Keratinocyte (primary cell): ENCODE measurements around the gene RPL13. TPM values are rescaled to one million over a fixed set of nuclear protein-coding genes. Genes with fewer than 3 reads are reported as not detected.

Experiments used
- DNase-seq: peaks from one replicate; pipeline ENCODE4 v3.0.0-alpha.2; 2011; ENCODE audit warnings: low read depth, missing footprints, low spot score
- FAIRE-seq: peaks from 2 replicates; lab custom pipeline; 2011; peaks lifted over from hg19 to GRCh38; lab: Jason Lieb, UNC
- H2AFZ ChIP-seq: 2 replicates; pipeline ENCODE4 v1.6.0; 2012; ENCODE audit warnings: low read length, control low read depth, inconsistent platforms; ENCODE audit not compliant: control insufficient read depth
- H3K27ac ChIP-seq: 2 replicates; pipeline ENCODE4 v1.5.1; 2011; ENCODE audit warnings: low read length; ENCODE audit not compliant: control insufficient read depth, insufficient read depth
- H3K27me3 ChIP-seq: 3 replicates; pipeline ENCODE4 v1.6.0; 2011; ENCODE audit warnings: low read length; ENCODE audit not compliant: control insufficient read depth, insufficient read depth; ENCODE audit errors: extremely low read depth
- H3K36me3 ChIP-seq, 2 experiments: 2 replicates in 1 of 2; 3 replicates in 1 of 2; pipeline ENCODE4 v1.5.1; 2011; ENCODE audit warnings: low read length in 2 of 2, mild to moderate bottlenecking in 1 of 2; ENCODE audit not compliant: control insufficient read depth in 2 of 2, insufficient read depth in 2 of 2; ENCODE audit errors: extremely low read depth in 1 of 2
- H3K4me1 ChIP-seq: 3 replicates; pipeline ENCODE4 v1.5.1; 2011; ENCODE audit warnings: low read length; ENCODE audit not compliant: control insufficient read depth, insufficient read depth; ENCODE audit errors: extremely low read depth
- H3K4me2 ChIP-seq: 3 replicates; pipeline ENCODE4 v1.6.0; 2011; ENCODE audit warnings: low read depth, low read length; ENCODE audit not compliant: control insufficient read depth, insufficient read depth; ENCODE audit errors: extremely low read depth
- H3K4me3 ChIP-seq, 3 experiments: fragments of 200-600 bp in 1 of 3; sonication (generic) in 1 of 3; 2 replicates in 2 of 3; 3 replicates in 1 of 3; pipeline ENCODE4 v1.5.1; 2011 to 2016; ENCODE audit warnings: low read length in 3 of 3, mild to moderate bottlenecking in 3 of 3, control low read depth in 2 of 3, inconsistent platforms in 1 of 3, low read depth in 1 of 3, mixed read lengths in 1 of 3, mixed run types in 1 of 3, moderate library complexity in 1 of 3; ENCODE audit not compliant: control insufficient read depth in 2 of 3, insufficient read depth in 2 of 3; ENCODE audit errors: extremely low read depth in 1 of 3
- H3K79me2 ChIP-seq: 2 replicates; pipeline ENCODE4 v1.6.0; 2012; ENCODE audit warnings: low read length; ENCODE audit not compliant: control insufficient read depth, insufficient read depth
- H3K9ac ChIP-seq: 3 replicates; pipeline ENCODE4 v1.6.0; 2011; ENCODE audit warnings: low read length; ENCODE audit not compliant: control insufficient read depth, insufficient read depth; ENCODE audit errors: extremely low read depth
- H3K9me1 ChIP-seq: 3 replicates; pipeline ENCODE4 v1.6.0; 2011; ENCODE audit warnings: low read length; ENCODE audit not compliant: control insufficient read depth, insufficient read depth; ENCODE audit errors: extremely low read depth
- H3K9me3 ChIP-seq: 2 replicates; pipeline ENCODE4 v1.5.1; 2012; ENCODE audit warnings: low read depth, low read length; ENCODE audit not compliant: control insufficient read depth
- H4K20me1 ChIP-seq: 3 replicates; pipeline ENCODE4 v1.6.0; 2011; ENCODE audit warnings: low read length; ENCODE audit not compliant: control insufficient read depth, insufficient read depth; ENCODE audit errors: extremely low read depth
- CTCF ChIP-seq, 3 experiments: IDR thresholded peaks in 1 of 3; conservative IDR thresholded peaks in 1 of 3; optimal IDR thresholded peaks in 1 of 3; 2 replicates in 2 of 3; 3 replicates in 1 of 3; pipeline versions ENCODE3 to v1.5.1; 2011; ENCODE audit warnings: low read length in 3 of 3, mild to moderate bottlenecking in 3 of 3, moderate library complexity in 2 of 3, control low read depth in 1 of 3, inconsistent platforms in 1 of 3; ENCODE audit not compliant: insufficient read depth in 2 of 3; ENCODE audit errors: extremely low read depth in 1 of 3
- EZH2 ChIP-seq: IDR thresholded peaks from one replicate; pipeline ENCODE4 v1.6.1; 2012; ENCODE audit warnings: inconsistent platforms, mild to moderate bottlenecking, low read length, moderate library complexity
- dilution Hi-C: fragments of 300-500 bp; cut with MboI; formaldehyde crosslinking; loops from one replicate; pipeline ENCODE4 v1.7.0; 2020; ENCODE audit warnings: low sequenced_read_pairs; ENCODE audit not compliant: extremely low pct_ligation_motif_present
- polyA plus RNA-seq, 5 experiments: library from polyadenylated mRNA; depleted of rRNA in 3 of 5; stranded (reverse) in 3 of 5; stranded (forward) in 1 of 5; unstranded in 1 of 5; fragments of >200 nt; gene quantifications; 1 replicate in 1 of 5; 2 replicates in 3 of 5; 3 replicates in 1 of 5; pipeline versions ENCODE4 v1.2.1 to v1.2.3, GENCODE V29; 2011 to 2012; ENCODE audit warnings: missing spikeins in 2 of 5, low read depth in 1 of 5, low replicate concordance in 1 of 5

Gene RPL13
- polyA plus RNA-seq, 1 donor (not counting 4 experiments of a cell fraction or from before 2014, with no cell fraction given), result 2,095 TPM

GRCh38 chr16:89571636-89572035, 11.2 kb downstream of the RPL13 start:
- DNase-seq (no peak), FAIRE-seq (no peak)
- H3K4me1 ChIP-seq, result peaks cover 5% of the 10 kb centered on the region
- dilution Hi-C loops, result no loop called here
- H3K36me3 ChIP-seq, result no peaks in the 10 kb centered on the region
- H3K4me3 ChIP-seq, result no peak overlapping the region
- no peaks in the 10 kb centered on the region for H4K20me1 ChIP-seq
- no peak overlapping the region for H3K9ac ChIP-seq
- TF ChIP-seq CTCF (optimal IDR thresholded peaks at IDR 0.05 in 1 of 3, IDR thresholded peaks at IDR 0.05 in 1 of 3, conservative IDR thresholded peaks at IDR 0.05 in 1 of 3; ENCODE audit: extremely low read depth in 1 of 3, insufficient read depth in 2 of 3, low read length in 3 of 3) (no peak), EZH2 (no peak)
- H2AFZ ChIP-seq, result no peak overlapping the region
- H3K4me2 ChIP-seq, result no peak overlapping the region
- no peak overlapping the region for H3K27ac ChIP-seq
- peaks cover 26% of the 10 kb centered on the region for H3K27me3 ChIP-seq
- H3K9me1 ChIP-seq, result no peaks in the 10 kb centered on the region
- no peaks in the 10 kb centered on the region for H3K9me3 ChIP-seq
- H3K79me2 ChIP-seq, result no peaks in the 10 kb centered on the region

- no peaks in the 10 kb centered on the region for H3K79me2 ChIP-seq
- H3K36me3 ChIP-seq, result no peaks in the 10 kb centered on the region
- no peak for FAIRE-seq
- TF ChIP-seq CTCF (optimal IDR thresholded peaks at IDR 0.05 in 1 of 3, IDR thresholded peaks at IDR 0.05 in 1 of 3, conservative IDR thresholded peaks at IDR 0.05 in 1 of 3; ENCODE audit: extremely low read depth in 1 of 3, insufficient read depth in 2 of 3, low read length in 3 of 3) (no peak), EZH2 (no peak)
- no peaks in the 10 kb centered on the region for H3K9me3 ChIP-seq
- dilution Hi-C loops, result no loop called here
- peak overlapping the region; percentile 37 for H3K9ac ChIP-seq
- H2AFZ ChIP-seq, result peak overlapping the region; percentile 15
- no peaks in the 10 kb centered on the region for H3K9me1 ChIP-seq
- H3K4me2 ChIP-seq, result no peak overlapping the region
- no peaks in the 10 kb centered on the region for H4K20me1 ChIP-seq
- peaks cover 5% of the 10 kb centered on the region for H3K4me1 ChIP-seq
- DNase-seq, result no peak
- no peak overlapping the region for H3K4me3 ChIP-seq
- no peak overlapping the region for H3K27ac ChIP-seq
- H3K27me3 ChIP-seq, result peaks cover 26% of the 10 kb centered on the region
These were observed 11.6 kb downstream of the RPL13 start for GRCh38 chr16:89572073-89572484.
